GM18517 (cell line): ENCODE results near the gene RIC3.

Experiments
- ATAC-seq: cut with Tn5 transposase; IDR thresholded peaks from one replicate; pipeline ENCODE4 v1.9.1; 2021; ENCODE audit warnings: mild to moderate bottlenecking, moderate library complexity; ENCODE audit not compliant: unreplicated experiment

Gene RIC3

GRCh38 chr11:8069771-8070170, 99.1 kb downstream of the RIC3 start:
- no peak for ATAC-seq

GRCh38 chr11:8068605-8069221, 100.1 kb downstream of the RIC3 start:
- ATAC-seq = no peak

GRCh38 chr11:8067929-8068575, 100.8 kb downstream of the RIC3 start:
- ATAC-seq = no peak

GRCh38 chr11:8067567-8067928, 101.3 kb downstream of the RIC3 start:
- ATAC-seq = no peak

- ATAC-seq = no peak
Measured at GRCh38 chr11:8066911-8067455, 101.8 kb downstream of the RIC3 start.

GRCh38 chr11:8066036-8066910, 102.6 kb downstream of the RIC3 start:
- ATAC-seq = no peak

- ATAC-seq = no peak
Measured at GRCh38 chr11:8065031-8065430, 103.8 kb downstream of the RIC3 start.

- ATAC-seq = no peak
Measured at GRCh38 chr11:8063324-8063723, 105.5 kb downstream of the RIC3 start.

GRCh38 chr11:8062781-8063257, 106.0 kb downstream of the RIC3 start:
- no peak for ATAC-seq

- ATAC-seq = no peak
Measured at GRCh38 chr11:8061555-8062428, 107.0 kb downstream of the RIC3 start.

- no peak for ATAC-seq
Measured at GRCh38 chr11:8060801-8061554, 107.8 kb downstream of the RIC3 start.

GRCh38 chr11:8060146-8060719, 108.6 kb downstream of the RIC3 start:
- no peak for ATAC-seq

GRCh38 chr11:8059571-8060011, 109.2 kb downstream of the RIC3 start:
- no peak for ATAC-seq

GRCh38 chr11:8059030-8059429, 109.8 kb downstream of the RIC3 start:
- no peak for ATAC-seq

GRCh38 chr11:8058216-8058615, 110.6 kb downstream of the RIC3 start:
- ATAC-seq = no peak

GRCh38 chr11:8056810-8057463, 111.9 kb downstream of the RIC3 start:
- no peak for ATAC-seq
